Activated T-cell treated with anti-CD3 and anti-CD28 coated beads, Interleukin-2, amount 50 U/mL, for 4 hours (primary cell): ENCODE data around the gene EML6. TPM values are rescaled to one million over a fixed set of nuclear protein-coding genes. Genes with fewer than 3 reads are reported as not detected.

Experiments
- ATAC-seq, 2 donors: fragments of 200-7000 bp; cut with Tn5 transposase; one replicate each; pipeline ENCODE4 v1.10.0; 2021
- DNase-seq: peaks from one replicate; pipeline ENCODE4 v3.0.0-alpha.2; 2020
- H3K27me3 Mint-ChIP-seq: one replicate; pipeline ENCODE4 v1.8.0; 2021; ENCODE audit warnings: low read depth, mixed read lengths
- H3K36me3 Mint-ChIP-seq: one replicate; pipeline ENCODE4 v1.8.0; 2022; ENCODE audit warnings: mixed read lengths; ENCODE audit not compliant: insufficient read depth
- H3K4me1 Mint-ChIP-seq: one replicate; pipeline ENCODE4 v1.8.0; 2021; ENCODE audit warnings: low read depth, mixed read lengths
- H3K4me3 Mint-ChIP-seq: one replicate; pipeline ENCODE4 v1.8.0; 2021; ENCODE audit warnings: mild to moderate bottlenecking, moderate library complexity, mixed read lengths
- H3K9me3 Mint-ChIP-seq: one replicate; pipeline ENCODE4 v1.8.0; 2021; ENCODE audit warnings: mixed read lengths
- total RNA-seq, 3 donors: library from RNA; stranded (reverse); gene quantifications; one replicate each; pipeline ENCODE4 v1.2.1, GENCODE V29; 2021

EML6 gene
- total RNA-seq, 3 donors from 2014 or later, result 0.28 to 0.71 (median 0.55) TPM

- H3K9me3 Mint-ChIP-seq, result peaks cover 7% of the 10 kb centered on the region
- no peaks in the 10 kb centered on the region for H3K36me3 Mint-ChIP-seq
- DNase-seq (no peak), ATAC-seq (no peak)
- H3K4me3 Mint-ChIP-seq, result no peak overlapping the region
- no peaks in the 10 kb centered on the region for H3K27me3 Mint-ChIP-seq
- H3K4me1 Mint-ChIP-seq, result peaks cover 14% of the 10 kb centered on the region
These were observed 172.3 kb downstream of the EML6 start for GRCh38 chr2:54895730-54896129.

GRCh38 chr2:54897420-54898310 is 174.2 kb downstream of the EML6 start:
- peaks cover 14% of the 10 kb centered on the region for H3K4me1 Mint-ChIP-seq
- H3K4me3 Mint-ChIP-seq, result peak overlapping the region; percentile 49
- H3K36me3 Mint-ChIP-seq, result no peaks in the 10 kb centered on the region
- peak; percentile 66 to 70 for ATAC-seq
- H3K9me3 Mint-ChIP-seq, result peaks cover 7% of the 10 kb centered on the region
- no peak for DNase-seq
- no peaks in the 10 kb centered on the region for H3K27me3 Mint-ChIP-seq

GRCh38 chr2:54898456-54899226 is 175.2 kb downstream of the EML6 start:
- Mint-ChIP-seq H3K4me3 (peak overlapping the region; percentile 49), H3K36me3 (no peaks in the 10 kb centered on the region), H3K9me3 (peaks cover 7% of the 10 kb centered on the region)

GRCh38 chr2:54899576-54900200 is 176.2 kb downstream of the EML6 start:
- Mint-ChIP-seq H3K27me3 (no peaks in the 10 kb centered on the region), H3K36me3 (no peaks in the 10 kb centered on the region), H3K4me1 (peaks cover 25% of the 10 kb centered on the region), H3K9me3 (peaks cover 7% of the 10 kb centered on the region), H3K4me3 (no peak overlapping the region)
- ATAC-seq (no peak), DNase-seq (no peak)

More at GRCh38 chr2:54898456-54899226, 175.2 kb downstream of the EML6 start:
- peaks cover 16% of the 10 kb centered on the region for H3K4me1 Mint-ChIP-seq
- DNase-seq, result no peak
- no peaks in the 10 kb centered on the region for H3K27me3 Mint-ChIP-seq
- ATAC-seq, result no peak

- Mint-ChIP-seq H3K36me3 (no peaks in the 10 kb centered on the region), H3K4me3 (no peak overlapping the region), H3K27me3 (no peaks in the 10 kb centered on the region), H3K4me1 (peaks cover 25% of the 10 kb centered on the region), H3K9me3 (no peaks in the 10 kb centered on the region)
- ATAC-seq (no peak), DNase-seq (no peak)
These were observed 177.9 kb downstream of the EML6 start for GRCh38 chr2:54901224-54901986.

GRCh38 chr2:54902763-54903162 is 179.3 kb downstream of the EML6 start:
- Mint-ChIP-seq H3K4me3 (no peak overlapping the region), H3K36me3 (no peaks in the 10 kb centered on the region), H3K9me3 (no peaks in the 10 kb centered on the region), H3K27me3 (no peaks in the 10 kb centered on the region), H3K4me1 (peaks cover 18% of the 10 kb centered on the region)
- ATAC-seq, result no peak
- DNase-seq, result no peak

- no peaks in the 10 kb centered on the region for H3K9me3 Mint-ChIP-seq
- DNase-seq, result peak; percentile 49
- peaks cover 3% of the 10 kb centered on the region for H3K27me3 Mint-ChIP-seq
- peak; percentile 98 to 100 for ATAC-seq
- H3K4me1 Mint-ChIP-seq, result peaks cover 13% of the 10 kb centered on the region
- H3K4me3 Mint-ChIP-seq, result no peak overlapping the region
- no peaks in the 10 kb centered on the region for H3K36me3 Mint-ChIP-seq
These were observed 180.5 kb downstream of the EML6 start for GRCh38 chr2:54903736-54904554.

GRCh38 chr2:54904836-54905235 is 181.4 kb downstream of the EML6 start:
- ATAC-seq (no peak), DNase-seq (no peak)
- Mint-ChIP-seq H3K9me3 (no peaks in the 10 kb centered on the region), H3K4me3 (no peak overlapping the region), H3K4me1 (peaks cover 11% of the 10 kb centered on the region), H3K36me3 (no peaks in the 10 kb centered on the region), H3K27me3 (peaks cover 3% of the 10 kb centered on the region)

- Mint-ChIP-seq H3K36me3 (no peaks in the 10 kb centered on the region), H3K4me1 (peaks cover 11% of the 10 kb centered on the region), H3K4me3 (no peak overlapping the region), H3K27me3 (peaks cover 3% of the 10 kb centered on the region), H3K9me3 (no peaks in the 10 kb centered on the region)
- ATAC-seq (no peak), DNase-seq (no peak)
These were observed 183.3 kb downstream of the EML6 start for GRCh38 chr2:54906716-54907115.

GRCh38 chr2:54907663-54908062 is 184.2 kb downstream of the EML6 start:
- no peak for ATAC-seq
- Mint-ChIP-seq H3K4me1 (peaks cover 11% of the 10 kb centered on the region), H3K4me3 (no peak overlapping the region), H3K36me3 (no peaks in the 10 kb centered on the region), H3K27me3 (peaks cover 3% of the 10 kb centered on the region), H3K9me3 (peaks cover 3% of the 10 kb centered on the region)
- DNase-seq, result no peak

GRCh38 chr2:54908591-54908990 is 185.1 kb downstream of the EML6 start:
- no peak for ATAC-seq
- H3K4me3 Mint-ChIP-seq, result no peak overlapping the region
- peaks cover 10% of the 10 kb centered on the region for H3K4me1 Mint-ChIP-seq
- DNase-seq, result no peak
- H3K27me3 Mint-ChIP-seq, result peaks cover 3% of the 10 kb centered on the region
- H3K9me3 Mint-ChIP-seq, result peaks cover 3% of the 10 kb centered on the region
- no peaks in the 10 kb centered on the region for H3K36me3 Mint-ChIP-seq

- Mint-ChIP-seq H3K4me3 (no peak overlapping the region), H3K27me3 (peaks cover 3% of the 10 kb centered on the region), H3K36me3 (no peaks in the 10 kb centered on the region), H3K4me1 (peaks cover 6% of the 10 kb centered on the region), H3K9me3 (peaks cover 3% of the 10 kb centered on the region)
- ATAC-seq (no peak), DNase-seq (no peak)
These were observed 185.5 kb downstream of the EML6 start for GRCh38 chr2:54909001-54909400.

- Mint-ChIP-seq H3K4me1 (no peaks in the 10 kb centered on the region), H3K36me3 (no peaks in the 10 kb centered on the region), H3K4me3 (no peak overlapping the region), H3K9me3 (peaks cover 3% of the 10 kb centered on the region), H3K27me3 (peaks cover 3% of the 10 kb centered on the region)
- DNase-seq, result no peak
- ATAC-seq, result no peak
These were observed 188.8 kb downstream of the EML6 start for GRCh38 chr2:54912305-54912704.
